MM.1S (cell line): ENCODE results near the gene IL3.

Source experiments
- EZH2 ChIP-seq: fragments of 300-600 bp; sonication (generic); optimal IDR thresholded peaks from 2 replicates; pipeline ENCODE3; 2017; ENCODE audit warnings: low read depth, mild to moderate bottlenecking, antibody characterized with exemption, low read length, mixed read lengths
- EZH2phosphoT487 ChIP-seq: fragments of 300-600 bp; sonication (generic); IDR thresholded peaks from 2 replicates; pipeline ENCODE4 v1.6.1; 2018; ENCODE audit warnings: antibody characterized with exemption, low read length
- TF ChIP-seq, protein P1 (sequence below): fragments of 300-600 bp; sonication (generic); IDR thresholded peaks from 2 replicates; pipeline ENCODE4 v1.5.1; 2016; ENCODE audit warnings: antibody characterized with exemption, low read length, mixed read lengths

DNA sequence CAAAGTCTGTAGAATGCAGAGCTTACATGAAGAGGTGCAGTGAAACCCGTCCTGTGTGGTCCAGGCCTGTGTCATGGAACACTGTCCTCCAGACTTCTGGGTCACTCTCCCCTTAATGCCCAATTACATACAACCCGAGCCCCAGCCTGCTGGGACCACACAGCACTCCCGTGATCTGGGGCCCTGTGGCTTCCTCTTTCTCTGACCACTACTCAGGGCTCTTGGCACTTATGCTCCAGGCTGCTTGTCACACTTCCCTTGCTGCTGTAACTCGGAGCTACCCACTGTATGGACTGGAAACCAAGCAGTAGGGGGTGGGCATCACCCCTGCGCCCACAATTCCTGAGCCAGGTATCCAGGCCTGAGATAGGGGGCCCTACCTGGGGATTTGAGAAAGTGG lies 10.3 kb upstream of the IL3 start:
- TF ChIP-seq, protein P1, sequence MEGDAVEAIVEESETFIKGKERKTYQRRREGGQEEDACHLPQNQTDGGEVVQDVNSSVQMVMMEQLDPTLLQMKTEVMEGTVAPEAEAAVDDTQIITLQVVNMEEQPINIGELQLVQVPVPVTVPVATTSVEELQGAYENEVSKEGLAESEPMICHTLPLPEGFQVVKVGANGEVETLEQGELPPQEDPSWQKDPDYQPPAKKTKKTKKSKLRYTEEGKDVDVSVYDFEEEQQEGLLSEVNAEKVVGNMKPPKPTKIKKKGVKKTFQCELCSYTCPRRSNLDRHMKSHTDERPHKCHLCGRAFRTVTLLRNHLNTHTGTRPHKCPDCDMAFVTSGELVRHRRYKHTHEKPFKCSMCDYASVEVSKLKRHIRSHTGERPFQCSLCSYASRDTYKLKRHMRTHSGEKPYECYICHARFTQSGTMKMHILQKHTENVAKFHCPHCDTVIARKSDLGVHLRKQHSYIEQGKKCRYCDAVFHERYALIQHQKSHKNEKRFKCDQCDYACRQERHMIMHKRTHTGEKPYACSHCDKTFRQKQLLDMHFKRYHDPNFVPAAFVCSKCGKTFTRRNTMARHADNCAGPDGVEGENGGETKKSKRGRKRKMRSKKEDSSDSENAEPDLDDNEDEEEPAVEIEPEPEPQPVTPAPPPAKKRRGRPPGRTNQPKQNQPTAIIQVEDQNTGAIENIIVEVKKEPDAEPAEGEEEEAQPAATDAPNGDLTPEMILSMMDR: no peak
- TF ChIP-seq EZH2phosphoT487: no peak
- TF ChIP-seq EZH2: no peak
